Fibroblast of skin of right quadriceps (primary cell): ENCODE measurements around the gene NDUFA3.
"Not testable (repeated sequence)": the region's sequence is repeated elsewhere in the genome, so short reads cannot be mapped to it uniquely, and the experiment has no call there.

Source experiments
- DNase-seq: peaks from one replicate; pipeline ENCODE4 v3.0.0-alpha.2; 2013

Gene NDUFA3

DNA sequence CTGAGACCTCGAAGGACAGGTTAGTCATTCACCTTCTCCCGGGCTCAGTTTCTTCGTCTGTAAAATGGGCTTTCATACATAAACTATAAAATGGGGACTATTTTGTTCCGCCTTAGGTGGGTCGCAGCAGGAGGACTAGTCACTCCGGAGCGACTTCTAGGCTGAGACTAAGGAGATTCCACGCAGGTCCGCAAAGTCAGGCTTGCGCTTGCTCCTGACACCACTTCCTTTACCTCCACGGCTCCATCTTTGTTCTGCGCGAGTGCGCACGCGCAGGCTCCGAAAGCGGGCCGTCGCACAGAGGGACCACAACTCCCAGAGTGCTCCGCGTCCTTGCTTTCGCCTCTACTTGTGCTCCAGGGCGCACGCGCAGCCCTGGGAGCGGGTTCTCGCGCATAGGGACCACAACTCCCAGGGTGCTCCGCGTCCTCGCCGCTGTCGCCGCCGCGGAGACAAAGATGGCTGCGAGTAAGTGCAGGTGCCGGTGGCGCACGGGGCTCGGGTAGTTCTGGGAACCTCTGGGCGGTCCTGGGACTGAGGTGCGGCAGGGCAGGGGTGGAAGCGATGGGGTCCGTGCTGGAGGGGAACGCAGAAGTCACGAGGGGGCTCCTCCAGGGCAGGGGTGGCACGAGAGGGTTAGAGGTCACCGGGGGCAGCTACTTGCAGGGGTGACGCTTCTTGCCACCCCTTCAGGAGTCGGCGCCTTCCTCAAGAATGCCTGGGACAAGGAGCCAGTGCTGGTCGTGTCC is at the start of gene NDUFA3:
Gene NDUFA3, plus strand, starts transcription at position 435 of the 749 bp plus-strand sequence. Its CDS starts 24 bp downstream, at position 459.
- DNase-seq = peak; percentile 98

DNA sequence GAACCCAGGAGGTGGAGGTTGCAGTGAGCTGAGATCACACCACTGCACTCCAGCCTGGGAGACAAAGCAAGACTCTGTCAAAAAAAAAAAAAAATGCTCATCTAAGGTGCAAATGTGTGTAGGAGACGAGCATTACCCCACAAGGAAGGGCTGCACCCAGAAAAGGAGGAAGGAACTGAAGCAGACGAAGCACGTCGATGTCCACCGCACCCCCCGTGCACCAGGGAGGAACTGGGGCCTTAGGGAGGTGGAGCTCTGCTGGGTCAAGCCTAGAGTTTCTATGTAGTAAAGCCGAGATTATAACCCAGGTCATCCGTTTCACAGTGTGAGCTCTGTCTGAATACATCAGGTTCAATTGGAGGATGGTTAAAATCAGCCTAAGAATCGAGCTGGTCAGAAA is 40.0 kb upstream of the NDUFA3 start:
- DNase-seq = no peak

DNA sequence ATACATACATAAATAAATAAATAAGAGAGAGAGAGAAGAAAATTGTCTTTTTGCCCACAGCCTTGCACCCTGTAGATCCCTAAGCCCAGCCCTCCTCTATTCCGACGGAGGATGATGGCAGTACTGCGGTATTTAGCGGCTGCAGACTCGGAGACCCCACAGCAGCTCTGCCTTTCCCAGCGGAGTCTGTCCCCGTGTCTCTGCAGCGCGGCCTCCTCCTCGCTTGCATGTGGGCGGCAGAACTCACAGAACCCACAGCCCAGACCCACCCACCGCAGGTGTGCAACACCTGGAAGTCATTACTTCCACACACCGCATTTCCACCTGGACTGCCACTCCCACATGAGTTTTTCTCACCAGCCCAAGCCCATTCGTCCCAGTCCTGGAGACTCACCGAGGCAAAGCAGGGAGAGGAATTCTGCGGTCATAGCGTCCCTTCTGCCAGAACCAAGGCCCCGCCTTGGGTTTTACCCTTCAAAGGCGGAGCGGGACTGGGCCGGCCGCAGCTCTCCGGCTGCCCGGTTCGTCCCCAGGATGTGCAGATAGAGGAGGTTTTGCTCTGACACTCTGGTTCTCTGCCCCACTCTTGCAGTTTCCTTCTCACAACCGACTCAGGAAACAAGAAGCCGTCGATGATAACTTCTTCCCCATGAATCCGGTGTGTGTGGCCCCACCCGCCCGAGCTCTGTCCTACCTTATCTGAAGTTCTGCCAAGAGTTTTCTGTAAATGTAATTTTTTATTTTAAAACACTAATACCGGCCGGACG is 39.1 kb upstream of the NDUFA3 start, which contains the start of gene VSTM1:
Gene VSTM1, minus strand, starts transcription at position 548 of the 767 bp plus-strand sequence. Its CDS starts 120 bp downstream, at position 428.
- no peak for DNase-seq

DNA sequence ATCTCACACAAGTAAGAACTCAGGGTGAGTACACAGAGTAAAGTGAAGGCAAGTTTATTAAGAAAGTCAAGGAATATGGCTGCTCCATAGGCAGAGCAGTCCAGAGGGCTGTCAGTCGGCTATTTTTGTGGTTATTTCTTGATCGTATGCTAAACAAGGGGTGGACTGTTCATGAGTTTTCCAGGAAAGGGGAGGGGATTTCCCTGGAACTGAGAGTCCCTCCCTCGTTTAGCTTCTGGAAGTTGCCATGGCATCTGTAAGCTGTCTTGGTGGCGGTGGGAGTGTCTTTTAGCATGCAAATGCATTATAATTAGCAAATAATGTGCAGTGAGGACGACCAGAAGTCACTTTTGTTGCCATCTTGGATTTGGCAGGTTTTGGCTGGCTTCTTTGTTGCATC is 33.2 kb upstream of the NDUFA3 start:
- no peak for DNase-seq

DNA sequence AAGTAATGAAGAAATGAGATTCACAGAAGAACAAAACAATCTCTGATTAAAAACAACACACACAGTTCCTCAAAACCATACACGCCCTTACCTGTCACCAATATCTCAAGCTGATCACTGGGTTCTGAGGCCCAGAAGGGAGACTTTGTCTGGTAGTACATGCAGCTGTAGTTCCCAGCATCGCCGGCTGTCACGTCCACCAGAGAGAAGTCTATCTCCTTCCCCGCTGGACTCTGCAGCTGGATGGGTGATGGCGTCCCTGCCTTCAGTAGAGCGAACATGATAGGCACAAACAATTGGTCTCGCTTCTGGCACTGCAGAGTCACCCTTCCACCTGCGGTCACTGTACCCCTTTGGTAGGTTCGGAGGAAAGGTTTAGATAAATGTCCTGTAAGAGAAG is 28.8 kb upstream of the NDUFA3 start:
- DNase-seq = no peak

DNA sequence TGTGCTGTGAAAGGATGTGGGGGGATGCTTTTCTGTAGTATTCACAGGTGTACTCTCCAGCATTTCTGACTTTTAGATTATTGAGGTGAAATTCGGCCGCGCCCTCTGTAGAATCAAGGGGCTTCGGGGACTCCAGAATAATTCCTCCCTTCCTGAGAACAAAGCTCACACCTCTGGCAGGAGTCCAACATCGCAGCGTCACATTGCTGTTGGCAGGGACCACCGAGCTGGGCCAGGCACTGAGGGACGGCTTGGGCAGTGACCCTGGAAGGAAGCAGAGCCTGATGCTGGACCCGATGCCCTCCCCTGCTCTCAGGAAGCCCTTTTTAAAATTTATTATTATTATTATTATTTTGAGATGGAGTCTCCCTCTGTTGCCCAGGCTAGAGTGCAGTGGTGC is 27.8 kb upstream of the NDUFA3 start:
- no peak for DNase-seq

DNA sequence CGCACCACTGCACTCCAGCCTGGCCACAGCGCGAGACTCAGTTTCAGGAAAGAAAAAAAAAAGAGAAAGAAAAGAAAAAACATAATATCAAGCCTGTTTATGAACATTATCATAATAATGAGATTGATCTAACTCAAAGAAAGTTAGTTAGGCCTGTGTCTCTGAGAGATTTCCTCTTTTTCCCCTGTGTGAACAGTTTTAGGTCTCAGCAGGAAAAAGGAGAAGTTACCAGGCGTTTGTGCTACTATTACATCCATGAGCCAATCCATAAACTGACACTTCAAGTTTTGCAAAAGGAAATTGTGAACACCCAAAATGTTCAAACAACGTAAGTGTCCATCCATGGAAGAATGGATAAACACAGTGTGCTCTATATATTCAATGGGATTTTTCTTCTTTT is 25.3 kb upstream of the NDUFA3 start:
- DNase-seq = no peak

DNA sequence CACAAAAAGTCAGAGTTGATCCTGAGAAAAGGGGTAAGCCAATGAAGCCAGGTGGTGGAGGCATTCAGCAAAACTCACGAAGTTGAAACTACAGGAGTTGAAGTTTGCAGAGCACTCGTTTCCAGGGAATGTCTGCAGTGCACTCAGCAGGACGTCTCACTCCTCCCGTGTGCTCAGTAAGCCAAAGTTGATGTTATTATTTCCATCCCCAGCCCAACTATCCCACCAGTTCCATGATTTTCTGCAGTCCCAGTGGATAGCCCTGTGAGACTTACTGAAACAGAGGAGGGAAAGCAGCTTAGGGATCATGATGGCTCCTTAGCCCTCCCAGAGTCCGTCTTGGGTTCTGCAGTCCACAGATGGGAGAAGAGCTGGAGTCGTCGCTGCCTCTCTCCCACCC is 21.6 kb upstream of the NDUFA3 start, which contains the start of gene TARM1:
Gene TARM1, minus strand, starts transcription at position 334 of the 400 bp plus-strand sequence. Its CDS starts 25 bp downstream, at position 309.
- no peak for DNase-seq

DNA sequence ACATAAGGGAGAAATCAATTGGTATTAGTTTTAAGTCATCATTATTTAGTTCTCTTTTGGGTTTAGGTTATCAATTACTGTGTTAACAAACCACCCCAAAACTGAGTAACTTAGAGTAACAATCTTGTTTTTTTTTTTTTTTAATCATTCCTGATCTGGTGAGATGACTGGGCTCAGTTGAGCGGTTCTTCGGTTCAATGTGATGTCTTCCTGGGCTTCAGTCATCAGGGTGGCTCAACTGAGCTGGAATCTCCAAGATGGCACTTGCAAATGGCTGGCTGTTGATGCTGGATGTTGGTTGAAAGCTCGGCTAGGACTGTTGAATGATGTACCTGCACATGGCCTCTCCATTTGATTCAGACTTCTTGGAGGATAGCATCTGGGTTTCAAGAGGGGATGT is 18.2 kb upstream of the NDUFA3 start:
- no peak for DNase-seq

DNA sequence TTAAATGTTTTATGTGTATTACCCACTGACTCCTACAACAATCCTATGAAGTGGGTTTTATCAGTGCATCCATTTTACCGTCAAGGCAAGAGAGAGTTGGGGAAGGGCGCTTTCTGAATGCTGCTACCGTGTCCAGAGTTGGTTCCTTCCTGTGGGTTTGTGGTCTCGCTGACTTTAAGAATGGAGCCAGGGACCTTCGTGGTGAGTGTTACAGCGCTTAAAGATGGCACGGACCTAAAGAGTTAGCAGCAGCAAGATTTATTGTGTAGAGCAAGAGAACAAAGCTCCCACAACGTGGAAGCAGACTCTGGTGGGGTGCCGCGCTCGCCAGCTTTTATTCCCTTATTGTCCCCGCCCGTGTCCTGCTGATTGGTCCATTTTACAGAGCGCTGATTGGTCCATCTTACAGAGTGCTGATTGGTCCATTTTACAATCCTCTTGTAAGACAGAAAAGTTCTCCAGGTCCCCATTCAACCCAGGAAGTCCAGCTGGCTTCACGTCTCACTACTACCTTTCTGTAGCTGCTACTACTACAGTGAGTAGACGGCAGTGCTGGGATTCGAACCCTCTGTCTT is 8.1 kb upstream of the NDUFA3 start:
- no peak for DNase-seq

DNA sequence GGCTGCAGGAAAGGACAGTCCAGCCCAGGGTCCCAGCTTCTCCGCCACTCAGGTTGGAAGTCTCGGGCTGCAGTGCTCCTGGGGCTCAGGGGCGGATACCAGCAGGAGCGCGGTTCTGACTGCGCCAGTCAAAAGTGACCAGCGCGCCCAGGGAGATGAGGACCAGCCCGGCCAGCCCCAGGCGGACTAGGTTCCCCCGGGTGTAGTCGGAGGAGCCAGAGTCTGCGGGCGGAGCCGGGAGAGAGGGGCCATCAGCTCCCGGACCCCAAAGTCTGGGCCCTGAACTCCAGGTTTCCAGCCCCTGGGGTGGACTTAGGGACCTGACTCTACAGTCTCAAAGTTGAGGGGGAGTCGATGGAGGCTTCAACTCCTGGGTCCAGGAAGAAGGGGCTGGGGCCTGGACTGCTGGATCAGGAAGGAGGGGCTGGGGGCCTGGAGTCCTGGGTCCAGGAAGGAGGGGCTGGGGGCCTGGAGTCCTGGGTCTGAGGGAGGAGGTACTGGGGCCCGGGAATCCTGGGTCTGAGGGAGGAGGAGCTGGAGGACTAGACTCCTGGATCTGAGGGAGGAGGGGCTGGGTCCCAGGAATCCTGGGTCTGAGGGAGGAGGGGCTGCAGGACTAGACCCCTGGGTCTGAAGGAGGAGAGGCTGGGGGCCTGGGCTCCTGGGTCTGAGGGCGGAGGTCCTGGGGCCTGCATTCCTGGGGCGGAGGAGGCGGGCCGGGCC is 7.4 kb upstream of the NDUFA3 start:
- DNase-seq = no peak

DNA sequence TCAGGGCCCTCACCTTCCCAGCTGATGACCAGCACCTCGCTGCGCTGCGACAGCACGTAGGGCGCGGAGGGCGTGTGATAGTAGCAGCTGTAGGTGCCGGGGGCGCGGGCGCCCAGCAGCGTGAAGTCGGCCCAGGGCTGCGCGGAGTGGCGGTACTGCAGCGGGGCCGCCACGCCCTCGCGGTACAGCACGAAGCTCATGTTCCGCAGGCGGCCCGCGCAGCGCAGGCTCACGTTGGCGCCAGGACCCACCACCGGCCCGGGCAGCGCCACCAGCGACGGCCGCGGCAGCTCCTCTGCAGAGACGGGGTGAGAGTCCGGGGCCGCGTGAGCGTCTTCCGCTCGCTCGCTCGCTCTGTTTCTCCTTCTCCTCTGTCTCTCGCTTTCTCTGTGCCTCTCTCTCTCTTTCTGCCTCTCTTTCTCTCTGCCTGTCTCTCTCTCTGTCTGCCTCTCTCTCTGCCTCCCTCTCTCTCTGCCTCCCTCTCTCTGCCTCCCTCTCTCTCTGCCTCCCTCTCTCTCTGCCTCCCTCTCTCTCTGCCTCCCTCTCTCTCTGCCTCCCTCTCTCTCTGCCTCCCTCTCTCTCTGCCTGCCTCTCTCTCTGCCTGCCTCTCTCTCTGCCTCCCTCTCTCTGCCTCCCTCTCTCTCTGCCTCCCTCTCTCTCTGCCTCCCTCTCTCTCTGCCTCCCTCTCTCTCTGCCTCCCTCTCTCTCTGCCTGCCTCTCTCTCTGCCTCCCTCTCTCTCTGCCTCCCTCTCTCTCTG is 6.6 kb upstream of the NDUFA3 start:
- peak; percentile 52 for DNase-seq

DNA sequence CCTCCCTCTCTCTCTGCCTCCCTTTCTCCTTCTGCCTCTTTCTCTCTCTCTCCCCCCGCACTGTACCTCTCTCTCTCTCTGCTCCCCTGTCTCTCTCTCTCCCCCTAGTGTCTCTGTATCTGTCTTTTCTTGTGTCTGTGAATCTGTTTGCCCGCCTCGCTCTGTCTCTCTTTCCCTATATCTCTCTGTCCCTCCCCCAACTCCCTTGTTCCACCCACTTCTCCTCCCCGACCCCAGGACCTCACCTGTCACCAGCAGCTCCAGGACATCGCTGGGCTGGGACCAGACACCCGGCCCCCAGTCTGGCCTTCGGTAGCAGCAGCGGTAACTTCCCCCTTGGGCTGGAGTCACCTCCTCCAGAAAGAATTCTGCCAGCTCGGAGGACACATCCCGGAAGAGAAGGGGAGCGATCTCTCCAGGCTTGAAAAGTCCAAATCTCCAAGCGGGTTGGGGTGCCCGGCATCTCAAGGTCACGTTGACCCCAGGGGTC is 6.0 kb upstream of the NDUFA3 start:
- peak; percentile 57 for DNase-seq

DNA sequence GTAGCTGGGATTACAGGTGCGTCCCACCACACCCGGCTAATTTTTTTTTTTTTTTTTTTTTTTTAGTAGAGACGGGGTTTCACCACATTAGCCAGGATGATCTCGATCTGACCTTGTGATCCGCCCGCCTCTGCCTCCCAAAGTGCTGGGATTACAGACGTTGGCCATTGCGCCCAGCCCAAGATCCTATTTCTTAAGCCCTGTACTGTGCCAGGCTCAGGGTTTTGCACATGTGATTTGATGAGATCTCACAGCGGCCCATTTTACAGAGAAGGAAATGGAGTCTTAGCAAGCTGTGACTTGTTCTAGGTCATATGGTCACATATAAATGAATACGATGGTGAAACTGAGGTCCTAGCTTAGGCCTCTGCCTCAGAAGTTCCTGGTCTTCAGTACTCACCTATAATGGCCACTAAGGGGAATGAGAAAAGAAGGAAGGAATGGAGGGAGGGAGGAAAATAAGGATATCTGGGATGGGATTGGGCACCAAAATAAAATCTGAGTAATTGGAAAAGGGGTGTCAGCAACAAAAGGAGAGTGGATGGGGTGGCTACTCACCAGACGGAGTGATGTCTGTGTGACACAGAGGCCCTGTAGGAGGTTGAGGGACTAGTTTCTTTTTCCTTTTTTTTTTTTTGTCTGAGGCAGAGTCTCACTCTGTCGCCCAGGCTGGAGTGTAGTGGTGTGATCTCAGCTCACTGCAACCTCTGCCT is 3.3 kb upstream of the NDUFA3 start:
- no peak for DNase-seq

DNA sequence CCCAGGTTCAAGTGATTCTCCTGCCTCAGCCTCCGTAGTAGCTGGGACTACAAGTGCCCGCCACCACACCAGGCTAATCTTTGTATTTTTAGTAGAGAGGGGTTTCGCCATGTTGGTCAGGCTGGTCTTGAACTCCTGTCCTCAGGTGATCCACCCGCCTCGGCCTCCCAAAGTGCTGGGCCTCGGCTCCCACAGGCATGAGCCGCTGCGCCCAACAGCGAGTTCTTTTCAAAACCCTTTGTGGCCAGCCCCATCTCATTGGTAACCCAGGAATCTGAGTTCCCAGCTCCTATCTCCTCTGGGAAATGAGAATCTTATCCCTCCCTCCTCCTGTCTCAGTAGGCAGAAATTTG is 2.8 kb upstream of the NDUFA3 start:
- DNase-seq = not testable (repeated sequence)

DNA sequence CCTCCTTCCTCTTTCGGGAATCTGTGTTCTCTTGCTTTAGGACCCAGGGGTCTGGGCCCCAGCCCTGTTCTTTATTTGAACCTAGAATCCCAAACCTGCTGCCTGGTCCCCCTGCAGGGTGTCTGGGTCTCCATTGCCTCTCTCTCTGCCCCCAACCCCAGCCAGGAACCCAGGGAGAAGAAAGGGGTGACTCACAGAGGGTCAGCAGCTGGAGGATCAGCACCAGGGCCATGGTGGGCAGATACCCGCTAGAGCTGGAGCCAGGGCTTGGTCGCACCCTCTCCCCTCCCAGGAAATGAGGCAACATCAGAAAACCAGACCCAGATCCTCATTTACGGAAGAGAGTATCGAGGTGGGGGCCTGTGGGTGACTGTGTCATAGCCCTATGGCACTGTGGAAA is 2.1 kb upstream of the NDUFA3 start, which contains the start of gene OSCAR:
Gene OSCAR, minus strand, starts transcription at position 243 of the 400 bp plus-strand sequence. Its CDS starts 11 bp downstream, at position 232.
- peak; percentile 17 for DNase-seq

DNA sequence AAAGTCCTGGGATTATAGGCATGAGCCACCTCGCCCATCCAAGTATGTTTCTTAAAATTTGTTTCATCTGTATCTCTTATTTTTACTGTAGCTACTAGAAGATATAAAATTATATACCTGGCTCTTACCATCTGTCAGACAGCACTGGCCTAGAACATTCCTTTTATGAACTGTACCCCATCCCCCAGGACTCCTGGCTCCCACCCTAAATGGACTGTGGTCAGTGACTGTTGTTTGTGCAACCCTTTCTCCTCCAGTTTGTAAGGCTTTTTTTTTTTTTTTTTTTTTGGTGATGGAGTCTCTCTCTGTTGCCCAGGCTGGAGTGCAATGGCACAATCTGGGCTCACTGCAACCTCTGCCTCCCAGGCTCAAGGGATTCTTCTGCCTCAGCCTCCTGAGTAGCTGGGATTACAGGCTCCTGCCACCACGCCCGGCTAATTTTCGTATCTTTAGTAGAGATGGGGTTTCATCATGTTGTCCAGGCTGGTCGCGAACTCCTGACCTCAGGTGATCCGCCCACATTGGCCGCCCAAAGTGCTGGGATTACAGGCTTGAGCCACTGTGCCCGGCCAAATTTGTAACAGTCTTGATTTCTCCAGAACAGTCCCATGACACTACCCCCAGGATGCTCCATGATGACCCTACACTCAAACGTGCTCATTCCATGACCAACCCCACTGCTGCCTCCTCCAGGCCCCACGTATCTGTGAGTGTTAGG is 2.5 kb downstream of the NDUFA3 start:
- DNase-seq = no peak

DNA sequence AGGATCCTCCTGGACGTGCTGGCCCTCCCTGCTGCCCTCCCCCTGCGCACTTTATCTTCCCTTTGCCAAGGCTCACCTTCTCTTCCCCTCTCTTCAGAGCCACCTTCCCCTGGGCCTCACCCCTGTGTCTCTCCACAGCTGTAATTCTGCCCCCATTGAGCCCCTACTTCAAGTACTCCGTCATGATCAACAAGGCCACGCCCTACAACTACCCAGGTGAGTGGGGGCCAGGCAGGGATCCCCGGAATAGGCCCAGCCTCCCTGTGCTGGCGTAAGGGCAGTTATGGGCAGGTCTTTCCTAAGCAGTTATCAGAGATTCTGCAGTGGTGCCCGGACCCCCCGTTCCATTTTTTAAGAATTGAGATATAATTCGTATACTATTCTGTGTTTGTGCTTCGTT is 3.1 kb downstream of the NDUFA3 start:
- no peak for DNase-seq

DNA sequence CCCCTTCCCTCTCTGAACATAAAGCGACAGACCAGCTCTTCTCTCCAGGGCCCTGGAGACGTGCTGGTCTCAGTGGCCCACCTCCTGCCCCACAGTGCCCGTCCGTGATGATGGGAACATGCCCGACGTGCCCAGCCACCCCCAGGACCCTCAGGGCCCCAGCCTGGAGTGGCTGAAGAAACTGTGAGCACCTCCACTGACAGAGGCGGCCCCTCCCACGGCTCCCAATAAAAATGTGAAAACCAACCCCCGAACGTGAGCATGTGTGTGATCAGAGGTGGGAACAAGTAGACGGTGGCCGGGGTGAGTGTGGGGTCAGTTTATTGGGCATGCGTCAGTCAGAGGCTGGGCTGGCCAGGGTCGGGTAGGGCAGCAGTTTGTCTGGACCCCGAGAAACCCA is 4.1 kb downstream of the NDUFA3 start:
- no peak for DNase-seq

DNA sequence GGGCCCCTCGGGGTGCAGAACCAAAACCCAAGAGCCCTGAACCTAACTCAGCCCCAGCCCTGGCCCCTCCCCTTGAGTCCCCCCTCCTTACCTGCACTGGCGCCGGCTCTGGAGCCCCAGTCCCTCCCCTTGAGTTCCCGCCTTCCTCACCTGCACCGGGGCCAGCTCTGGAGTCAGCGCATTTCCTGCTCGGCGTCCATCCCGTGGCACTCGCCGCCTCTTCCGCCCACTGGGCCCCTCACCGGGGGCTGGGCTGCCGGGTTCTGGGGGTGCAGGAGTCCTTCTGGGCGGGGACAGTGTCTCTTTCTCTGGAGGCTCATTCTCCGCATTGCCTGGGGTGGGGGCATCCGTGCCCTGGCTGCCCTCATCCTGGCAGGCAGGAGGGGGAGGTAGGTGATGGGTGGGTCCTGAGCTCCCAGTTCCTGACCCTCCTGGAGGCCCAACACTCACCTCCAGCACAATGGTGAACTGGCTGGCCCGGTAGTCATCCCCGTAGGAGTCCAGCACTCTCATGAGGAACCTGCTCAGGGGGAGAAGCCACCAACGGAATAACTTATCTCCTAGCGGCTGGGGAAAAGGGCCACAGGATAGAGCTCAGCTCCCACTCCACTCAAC is 5.3 kb downstream of the NDUFA3 start:
- DNase-seq = no peak
